Activated CD4-positive, alpha-beta T cell treated with anti-CD3 and anti-CD28 coated beads, Interleukin-2, amount 50 U/mL, for 48 hours (primary cell): ENCODE data around the gene TNS1.
A peak's percentile ranks its signal among the peaks of the same experiment; 100 is the strongest.

ENCODE experiments used
- DNase-seq, 2 experiments: peaks; one replicate each; pipeline ENCODE4 v3.0.0-alpha.2; 2020

Gene TNS1

GRCh38 chr2:217998926-217999594 lies 3.7 kb downstream of the TNS1 start:
- no peak for DNase-seq

GRCh38 chr2:217997510-217997909 lies 5.3 kb downstream of the TNS1 start:
- DNase-seq: no peak

GRCh38 chr2:217996361-217996760 lies 6.4 kb downstream of the TNS1 start:
- DNase-seq: no peak

GRCh38 chr2:217995731-217996231 lies 7.0 kb downstream of the TNS1 start:
- no peak for DNase-seq

- no peak for DNase-seq
Measured at GRCh38 chr2:217994776-217995274, 8.0 kb downstream of the TNS1 start.

GRCh38 chr2:217993817-217994463 lies 8.9 kb downstream of the TNS1 start:
- DNase-seq: peak; percentile 67

- no peak for DNase-seq
Measured at GRCh38 chr2:217993138-217993537, 9.7 kb downstream of the TNS1 start.

GRCh38 chr2:217992061-217992460 lies 10.7 kb downstream of the TNS1 start:
- no peak for DNase-seq

GRCh38 chr2:217990791-217991465 lies 11.9 kb downstream of the TNS1 start:
- no peak for DNase-seq

- no peak for DNase-seq
Measured at GRCh38 chr2:217990389-217990788, 12.4 kb downstream of the TNS1 start.

GRCh38 chr2:217989221-217989948 lies 13.4 kb downstream of the TNS1 start:
- DNase-seq: no peak

GRCh38 chr2:217988840-217989204 lies 14.0 kb downstream of the TNS1 start:
- DNase-seq: no peak

- peak; percentile 79 to 85 for DNase-seq
Measured at GRCh38 chr2:217988014-217988839, 14.6 kb downstream of the TNS1 start.

GRCh38 chr2:217987391-217987790 lies 15.4 kb downstream of the TNS1 start:
- no peak for DNase-seq

GRCh38 chr2:217986256-217986961 lies 16.4 kb downstream of the TNS1 start:
- DNase-seq: no peak

GRCh38 chr2:217983276-217984233 lies 19.2 kb downstream of the TNS1 start:
- DNase-seq: no peak

GRCh38 chr2:217981971-217982370 lies 20.8 kb downstream of the TNS1 start:
- no peak for DNase-seq

- DNase-seq: no peak
Measured at GRCh38 chr2:217981084-217981730, 21.6 kb downstream of the TNS1 start.

- DNase-seq: no peak
Measured at GRCh38 chr2:217980591-217980990, 22.2 kb downstream of the TNS1 start.

GRCh38 chr2:217980036-217980435 lies 22.8 kb downstream of the TNS1 start:
- no peak for DNase-seq
